ENCODE data around the gene ADAT1.
"Not testable (repeated sequence)": the region's sequence is repeated elsewhere in the genome, so short reads cannot be mapped to it uniquely, and the experiment has no call there.

Gene ADAT1

DNA sequence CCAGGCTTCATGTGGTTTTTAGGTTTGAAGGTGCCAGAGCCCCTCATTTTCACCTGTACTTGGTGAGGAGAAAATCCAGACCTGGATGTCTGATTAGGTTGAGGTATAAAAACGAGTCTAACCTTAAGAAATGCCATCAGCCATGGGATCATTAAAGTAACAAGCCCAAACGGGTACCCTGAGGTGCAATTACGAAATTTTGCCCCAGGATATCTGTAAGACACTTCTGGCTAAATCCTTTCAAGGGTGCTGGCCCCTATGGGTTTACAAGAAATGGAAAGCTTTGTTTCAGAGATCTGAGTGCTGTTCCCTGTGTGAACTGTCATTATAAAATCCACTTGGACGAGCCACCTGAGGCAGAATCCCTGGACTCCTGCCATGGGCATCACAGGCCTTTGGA is 19.8 kb downstream of the ADAT1 start:
- no peak overlapping the region for H3K4me3 ChIP-seq (ENCODE audit: low read length)
- TF ChIP-seq ZNF274 (IDR thresholded peaks at IDR 0.05; ENCODE audit: low read depth, low read length) = no peak

DNA sequence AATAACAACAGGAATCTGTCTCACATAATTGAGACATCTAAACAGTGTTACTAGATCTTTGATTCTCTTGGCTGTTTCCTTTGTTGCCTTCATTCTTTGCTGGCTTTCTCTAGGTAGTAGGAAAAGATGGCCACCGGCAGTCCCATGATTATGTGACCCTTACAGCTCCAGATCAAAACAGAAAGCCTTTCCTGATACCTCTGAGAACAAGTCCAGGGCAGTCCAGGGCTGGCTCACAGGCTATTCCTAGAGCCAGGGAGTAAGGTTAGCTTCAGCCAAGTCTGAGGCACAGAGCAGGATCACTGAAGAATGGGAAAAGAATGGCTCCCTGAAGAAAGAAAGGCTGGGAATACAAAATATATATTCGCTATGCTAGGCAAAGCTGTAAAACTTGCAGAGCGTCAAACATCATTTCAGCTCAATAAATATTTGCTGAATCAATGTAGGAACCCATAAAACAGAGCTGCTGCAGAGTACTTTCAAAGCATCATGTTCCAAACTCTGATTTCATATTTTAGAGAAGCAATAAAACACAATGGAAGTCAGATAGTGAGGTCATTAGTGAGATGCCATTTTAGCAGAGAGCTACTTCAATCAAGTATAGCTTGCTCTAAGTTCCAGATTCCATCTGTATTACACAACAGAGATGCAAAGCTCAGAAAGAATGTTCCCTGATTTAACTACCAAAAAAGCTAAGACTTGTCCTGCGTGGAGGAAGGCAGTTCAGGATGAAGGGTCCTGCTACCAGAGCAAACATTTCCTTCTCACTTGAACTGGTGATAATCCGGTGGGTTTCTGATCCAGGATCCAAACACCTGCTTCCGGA is 23.4 kb downstream of the ADAT1 start:
- no peak overlapping the region for H3K4me3 ChIP-seq (ENCODE audit: low read length)
- no peak for TF ChIP-seq ZNF274 (IDR thresholded peaks at IDR 0.05; ENCODE audit: low read depth, low read length)

DNA sequence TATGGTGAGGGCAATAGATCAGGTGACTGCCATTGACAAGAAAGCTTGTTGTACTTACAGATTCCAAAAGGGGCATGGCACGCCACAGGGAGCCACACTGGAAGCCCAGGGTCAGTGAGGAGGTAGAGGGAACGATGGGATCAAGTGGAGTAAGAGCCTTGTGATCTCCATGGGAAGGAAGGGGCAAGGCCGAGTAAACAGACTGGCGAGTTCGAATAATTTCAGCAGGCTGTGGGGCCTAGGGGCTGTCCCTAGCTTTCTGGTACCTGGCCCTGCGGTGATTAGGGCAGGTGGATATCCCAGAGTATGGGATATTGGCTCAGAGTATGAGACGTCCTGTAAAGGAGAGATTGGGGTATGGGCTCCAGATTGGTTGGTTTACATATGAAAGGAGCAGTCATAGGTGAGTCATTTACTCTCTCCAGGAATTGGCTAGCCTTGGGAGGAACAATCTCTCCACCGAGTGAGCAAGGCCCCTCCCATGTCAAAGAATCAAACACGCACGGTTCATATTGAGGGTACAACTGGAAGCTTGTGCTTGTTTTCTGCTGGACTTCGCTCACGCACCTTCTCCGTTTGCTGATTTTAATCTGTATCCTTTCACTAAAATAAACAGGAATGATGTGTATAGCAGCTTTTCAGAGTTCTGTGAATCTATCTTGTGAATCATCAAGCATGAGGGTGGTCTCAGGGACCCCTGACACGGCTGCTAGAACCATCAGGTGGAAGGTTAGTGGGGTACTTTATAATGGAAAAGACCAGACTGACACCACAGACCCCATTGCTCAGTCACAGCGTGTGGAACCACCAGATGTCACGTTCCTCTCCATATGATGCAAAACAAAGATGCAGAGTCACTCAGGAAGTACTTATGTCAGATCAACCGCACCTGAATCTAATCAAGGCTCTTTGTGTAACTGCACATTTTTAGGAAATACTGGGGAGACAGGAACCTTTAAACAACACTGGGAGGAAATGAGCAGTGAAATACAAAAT is 29.0 kb downstream of the ADAT1 start:
- H3K4me3 ChIP-seq (ENCODE audit: low read length) = no peak overlapping the region
- TF ChIP-seq ZNF274 (IDR thresholded peaks at IDR 0.05; ENCODE audit: low read depth, low read length) = no peak

DNA sequence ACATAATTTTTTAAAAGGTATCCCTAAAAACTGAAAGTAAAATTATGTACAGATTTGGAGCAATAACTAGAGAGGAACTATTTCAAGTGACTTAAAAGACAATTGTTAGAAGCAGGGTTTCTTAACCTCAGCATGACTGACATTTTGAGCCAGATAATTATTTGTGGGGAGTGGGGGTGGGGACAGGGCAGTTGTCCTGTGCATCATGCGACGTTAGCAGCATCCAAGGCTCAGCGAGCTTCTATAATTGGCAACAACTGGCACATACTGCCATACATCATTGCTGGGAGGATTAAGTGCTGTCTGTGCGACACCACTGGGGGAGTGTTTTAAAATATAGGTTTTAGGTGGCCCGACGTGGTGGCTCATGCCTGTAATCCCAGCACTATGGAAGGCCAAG is 29.8 kb downstream of the ADAT1 start:
- TF ChIP-seq ZNF274 (IDR thresholded peaks at IDR 0.05; ENCODE audit: low read depth, low read length) = no peak

DNA sequence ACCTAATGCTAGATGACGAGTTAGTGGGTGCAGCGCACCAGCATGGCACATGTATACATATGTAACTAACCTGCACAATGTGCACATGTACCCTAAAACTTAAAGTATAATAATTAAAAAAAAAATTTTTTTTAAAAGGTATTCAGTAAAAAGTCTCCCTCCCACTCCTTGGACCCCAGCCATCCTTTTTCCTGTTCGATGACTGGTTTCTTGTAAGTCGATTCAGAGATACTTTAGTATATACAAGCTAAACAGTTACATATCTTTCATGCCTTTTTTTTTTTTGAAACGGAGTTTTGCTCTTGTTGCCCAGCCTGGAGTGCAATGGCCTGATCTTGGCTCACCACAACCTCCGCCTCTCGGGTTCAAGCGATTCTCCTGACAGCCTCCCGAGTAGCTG is 31.2 kb downstream of the ADAT1 start:
- H3K4me3 ChIP-seq (ENCODE audit: low read length) = not testable (repeated sequence)

More for the DNA sequence above, 29.8 kb downstream of the ADAT1 start:
- no peak overlapping the region for H3K4me3 ChIP-seq (ENCODE audit: low read length)

DNA sequence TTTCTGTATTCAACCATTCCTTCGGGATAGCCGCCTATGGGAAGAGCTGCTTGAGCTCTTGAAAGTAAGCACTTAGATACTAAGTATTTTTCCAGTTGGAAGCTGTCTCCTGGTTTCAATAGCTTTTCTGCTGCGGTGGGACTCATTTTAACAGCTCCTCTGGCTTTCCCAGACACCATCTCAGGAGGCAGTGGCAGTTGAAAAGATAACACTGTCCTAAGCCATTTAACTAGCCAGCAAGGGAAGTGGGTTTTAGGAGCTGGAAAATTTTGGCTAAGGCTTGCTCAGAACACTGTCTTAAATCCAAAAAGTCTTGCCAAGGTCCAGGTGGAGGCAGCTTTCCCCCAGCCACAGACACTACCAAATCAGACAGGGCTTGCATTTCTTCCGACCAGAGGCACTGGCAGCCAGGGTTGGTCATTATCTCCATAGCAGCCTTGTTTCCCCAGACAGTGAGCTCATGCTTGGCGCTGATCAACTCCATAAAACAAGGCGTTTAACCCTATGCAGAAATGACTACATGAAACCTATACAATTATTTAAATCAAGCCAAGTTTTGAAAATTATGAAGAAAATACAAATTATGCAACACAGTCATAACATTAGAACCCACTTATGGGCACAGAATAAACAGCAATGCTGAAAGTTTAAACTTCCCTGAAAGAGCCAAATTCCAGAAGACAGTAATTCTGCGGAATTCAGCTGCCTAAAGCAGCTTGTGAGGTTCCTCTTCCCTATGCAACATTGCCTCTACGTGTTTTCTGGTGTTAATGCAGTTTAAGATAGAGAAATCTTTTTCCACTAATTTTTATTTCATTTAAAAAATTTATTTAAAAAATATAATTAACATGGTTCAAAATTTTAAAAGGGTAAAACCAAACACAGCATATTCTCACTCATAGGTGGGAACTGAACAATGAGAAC is 31.9 kb downstream of the ADAT1 start:
- TF ChIP-seq ZNF274 (IDR thresholded peaks at IDR 0.05; ENCODE audit: low read depth, low read length) = no peak
- H3K4me3 ChIP-seq (ENCODE audit: low read length) = no peak overlapping the region

DNA sequence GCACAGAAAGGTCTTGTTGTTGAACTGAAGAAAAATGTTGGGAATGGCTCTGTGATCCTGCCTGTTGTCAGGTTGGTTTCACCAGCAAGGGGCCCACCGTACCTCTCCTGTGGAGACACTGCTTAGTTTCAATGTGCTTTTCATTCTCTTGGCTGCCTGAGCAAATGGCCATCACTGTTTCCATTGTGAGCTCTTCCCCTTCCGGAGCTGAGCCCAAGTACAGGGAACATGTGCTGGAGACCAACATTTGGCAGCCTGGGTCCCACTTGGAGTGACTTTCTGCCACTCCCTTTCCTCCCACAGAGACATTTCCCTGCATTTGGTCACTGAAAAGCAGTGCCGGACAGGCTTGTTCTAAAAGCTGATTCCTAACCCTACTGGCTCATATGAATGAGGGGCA is 33.8 kb downstream of the ADAT1 start:
- TF ChIP-seq ZNF274 (IDR thresholded peaks at IDR 0.05; ENCODE audit: low read depth, low read length) = no peak

DNA sequence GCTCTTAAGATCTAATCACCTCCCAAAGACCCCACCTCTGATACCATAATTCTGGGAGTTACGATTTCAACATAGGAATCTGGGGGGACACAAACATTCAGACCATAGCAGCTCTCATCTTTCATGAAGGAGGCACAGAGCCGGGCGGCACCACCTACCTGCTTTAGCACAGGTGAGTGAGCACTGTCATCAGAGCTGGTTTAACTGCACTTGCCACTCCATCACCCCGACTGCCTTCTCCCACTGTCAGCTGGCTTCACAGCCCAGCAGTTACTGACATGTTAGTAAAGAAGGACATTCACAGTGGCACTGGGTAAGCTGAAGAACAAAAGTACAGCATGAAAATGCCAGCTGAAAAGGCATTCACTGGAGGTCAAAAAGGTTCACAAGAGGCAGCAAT is 34.4 kb downstream of the ADAT1 start:
- no peak overlapping the region for H3K4me3 ChIP-seq (ENCODE audit: low read length)
- TF ChIP-seq ZNF274 (IDR thresholded peaks at IDR 0.05; ENCODE audit: low read depth, low read length) = no peak

More for the DNA sequence above, 33.8 kb downstream of the ADAT1 start:
- no peak overlapping the region for H3K4me3 ChIP-seq (ENCODE audit: low read length)

DNA sequence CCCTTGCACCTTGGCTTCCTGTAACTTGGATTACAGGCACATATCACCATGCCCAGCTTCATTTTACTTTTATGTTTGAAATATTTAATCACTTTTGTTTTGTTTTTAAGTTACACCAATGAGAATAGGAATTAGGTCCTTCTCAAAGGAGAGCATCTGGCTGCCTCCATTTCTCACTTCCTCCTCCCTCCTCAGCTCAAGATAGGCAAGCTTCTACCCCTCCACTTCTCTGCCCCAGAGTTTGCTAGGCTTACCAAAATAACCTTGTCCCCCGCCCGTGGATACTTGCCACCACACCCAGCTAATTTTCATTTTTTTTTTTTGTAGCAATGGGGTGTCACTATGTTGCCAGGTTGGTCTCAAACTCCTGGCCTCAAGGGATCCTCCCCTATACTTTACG is 39.0 kb downstream of the ADAT1 start:
- no peak overlapping the region for H3K4me3 ChIP-seq (ENCODE audit: low read length)
- no peak for TF ChIP-seq ZNF274 (IDR thresholded peaks at IDR 0.05; ENCODE audit: low read depth, low read length)

DNA sequence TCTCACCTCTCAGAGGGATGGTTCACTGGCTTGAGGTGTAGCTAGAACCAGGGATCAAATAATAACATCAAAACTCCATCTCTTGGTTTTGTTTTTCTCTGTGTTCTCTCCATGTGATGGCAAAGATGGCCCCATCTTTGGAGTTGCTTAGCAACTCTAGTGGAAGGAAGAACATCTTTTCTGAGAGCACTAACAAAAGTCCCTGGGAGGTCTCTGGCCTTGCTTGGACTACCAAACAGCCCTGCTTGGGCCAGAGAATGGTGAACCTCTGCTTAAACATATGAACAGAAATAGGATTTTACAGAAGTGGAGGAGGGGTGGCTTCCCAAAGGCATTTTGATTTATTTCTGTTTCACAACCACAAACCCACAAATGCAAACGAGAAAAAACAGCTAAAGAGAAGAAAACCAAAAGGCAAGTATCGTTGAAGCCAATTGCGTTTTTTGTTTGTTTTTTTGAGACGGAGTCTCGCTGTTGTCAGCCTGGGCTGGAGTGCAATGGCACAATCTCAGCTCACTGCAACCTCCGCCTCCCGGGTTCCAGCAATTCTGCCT is 43.7 kb downstream of the ADAT1 start:
- TF ChIP-seq ZNF274 (IDR thresholded peaks at IDR 0.05; ENCODE audit: low read depth, low read length) = no peak
- no peak overlapping the region for H3K4me3 ChIP-seq (ENCODE audit: low read length)

DNA sequence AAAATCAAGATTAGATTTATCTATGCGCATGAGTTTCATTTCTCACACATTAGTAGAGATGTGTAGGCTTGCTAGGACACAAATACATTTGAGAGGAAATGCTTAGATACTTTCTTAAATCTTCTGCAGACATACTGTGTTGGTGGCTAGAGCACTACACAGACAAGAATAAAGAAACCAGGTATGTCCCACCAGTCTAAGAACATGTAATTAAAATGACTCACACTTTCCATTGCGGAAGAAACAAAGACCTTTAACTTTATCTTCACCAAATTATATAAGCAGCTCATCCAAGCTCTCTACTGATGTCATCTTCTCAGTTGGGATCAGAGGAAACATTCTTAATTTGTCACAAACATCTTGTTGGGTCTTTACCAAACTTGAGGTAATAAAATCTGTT is 44.4 kb downstream of the ADAT1 start:
- H3K4me3 ChIP-seq (ENCODE audit: low read length) = no peak overlapping the region
- TF ChIP-seq ZNF274 (IDR thresholded peaks at IDR 0.05; ENCODE audit: low read depth, low read length) = no peak

DNA sequence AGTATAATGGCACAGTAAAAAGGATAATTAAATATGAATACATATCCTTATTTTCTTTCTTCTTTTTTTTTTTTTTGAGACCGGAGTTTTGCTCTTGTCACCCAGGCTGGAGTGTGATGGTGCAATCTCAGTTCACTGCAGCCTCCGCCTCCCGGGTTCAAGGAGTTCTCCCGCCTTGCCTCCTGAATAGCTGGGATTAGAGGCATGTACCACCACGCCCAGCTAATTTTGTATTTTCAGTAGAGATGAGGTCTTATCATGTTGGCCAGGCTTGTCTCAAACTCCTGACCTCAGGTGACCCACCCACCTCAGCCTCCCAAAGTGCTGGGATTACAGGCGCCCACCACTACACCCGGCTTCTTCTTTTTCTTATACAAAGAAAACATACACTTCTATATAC is 44.9 kb downstream of the ADAT1 start:
- TF ChIP-seq ZNF274 (IDR thresholded peaks at IDR 0.05; ENCODE audit: low read depth, low read length) = no peak

DNA sequence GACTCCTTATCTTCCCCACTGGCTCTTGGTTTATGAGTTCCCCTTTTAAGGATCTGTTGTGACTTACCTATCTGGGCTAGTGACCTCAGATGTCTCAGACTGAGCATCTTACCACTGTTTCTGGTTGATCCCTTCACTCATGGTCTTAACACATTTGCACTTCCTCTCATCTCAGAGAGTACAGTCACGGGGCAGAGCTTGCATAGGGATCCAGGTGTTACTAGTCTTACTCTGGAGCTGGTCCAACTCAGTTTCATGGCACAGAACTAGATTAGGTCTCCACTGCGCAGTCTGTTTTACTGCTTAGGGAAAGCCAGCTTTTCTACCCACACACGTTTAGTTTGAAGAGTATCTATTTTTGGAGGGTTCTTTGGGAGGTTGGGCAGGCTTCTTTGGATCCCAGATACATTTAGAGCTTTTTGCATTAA is 46.7 kb downstream of the ADAT1 start:
- H3K4me3 ChIP-seq (ENCODE audit: low read length) = no peak overlapping the region
- TF ChIP-seq ZNF274 (IDR thresholded peaks at IDR 0.05; ENCODE audit: low read depth, low read length) = no peak

More for the DNA sequence above, 44.9 kb downstream of the ADAT1 start:
- H3K4me3 ChIP-seq (ENCODE audit: low read length) = no peak overlapping the region

Data from GM08714 (cell line).